GM12892 (cell line): ENCODE data around the gene COA1.

Experiments
- POLR2A ChIP-seq: IDR thresholded peaks from 2 replicates; pipeline ENCODE4 v1.6.1; 2011; ENCODE audit warnings: low read depth, low read length, control low read depth
- POLR2AphosphoS5 ChIP-seq: IDR thresholded peaks from 2 replicates; pipeline ENCODE4 v1.6.1; 2011; ENCODE audit warnings: low read depth, low read length, control low read depth
- TAF1 ChIP-seq: IDR thresholded peaks from 2 replicates; pipeline ENCODE4 v1.6.1; 2011; ENCODE audit warnings: low read depth, mild to moderate bottlenecking, control low read depth, low read length, borderline replicate concordance

GRCh38 chr7:43593010-43593409 lies 136.3 kb downstream of the COA1 start:
- TF ChIP-seq POLR2A = no peak
- no peak for TF ChIP-seq POLR2AphosphoS5
- TF ChIP-seq TAF1 = no peak
